ENCODE results near the gene GGCT. TPM values are rescaled to one million over a fixed set of nuclear protein-coding genes. Genes with fewer than 3 reads are reported as not detected.

GGCT gene
- total RNA-seq, 6 donors from 2014 or later, result 12.6 to 26.2 (median 22.2) TPM

- no peak for DNase-seq
- Histone ChIP-seq H3K9me3 (no peaks in the 10 kb centered on the region), H3K4me1 (peaks cover 60 to 74% (median 71%) of the 10 kb centered on the region in 4 donors), H3K36me3 (peaks cover 0 to 6% (median 0%) of the 10 kb centered on the region in 4 donors), H3K27me3 (no peaks in the 10 kb centered on the region), H3K27ac (peak overlapping the region in 3 of 4 donors; percentile 42 to 85 (median 59)), H3K4me3 (no peak overlapping the region)
- TF ChIP-seq CTCF (IDR thresholded peaks at IDR 0.05) (no peak), POLR2A (IDR thresholded peaks at IDR 0.05) (no peak), POLR2AphosphoS5 (IDR thresholded peaks at IDR 0.05) (no peak), EP300 (IDR thresholded peaks at IDR 0.05) (no peak)
- ATAC-seq (ENCODE audit: low FRiP score in 2 of 2), result no peak
- 56 to 72% methylated on average over 2 of the region's 2 CpGs for WGBS, 2 donors
Observed at GRCh38 chr7:30465811-30466180, 38.8 kb downstream of the GGCT start.

DNA sequence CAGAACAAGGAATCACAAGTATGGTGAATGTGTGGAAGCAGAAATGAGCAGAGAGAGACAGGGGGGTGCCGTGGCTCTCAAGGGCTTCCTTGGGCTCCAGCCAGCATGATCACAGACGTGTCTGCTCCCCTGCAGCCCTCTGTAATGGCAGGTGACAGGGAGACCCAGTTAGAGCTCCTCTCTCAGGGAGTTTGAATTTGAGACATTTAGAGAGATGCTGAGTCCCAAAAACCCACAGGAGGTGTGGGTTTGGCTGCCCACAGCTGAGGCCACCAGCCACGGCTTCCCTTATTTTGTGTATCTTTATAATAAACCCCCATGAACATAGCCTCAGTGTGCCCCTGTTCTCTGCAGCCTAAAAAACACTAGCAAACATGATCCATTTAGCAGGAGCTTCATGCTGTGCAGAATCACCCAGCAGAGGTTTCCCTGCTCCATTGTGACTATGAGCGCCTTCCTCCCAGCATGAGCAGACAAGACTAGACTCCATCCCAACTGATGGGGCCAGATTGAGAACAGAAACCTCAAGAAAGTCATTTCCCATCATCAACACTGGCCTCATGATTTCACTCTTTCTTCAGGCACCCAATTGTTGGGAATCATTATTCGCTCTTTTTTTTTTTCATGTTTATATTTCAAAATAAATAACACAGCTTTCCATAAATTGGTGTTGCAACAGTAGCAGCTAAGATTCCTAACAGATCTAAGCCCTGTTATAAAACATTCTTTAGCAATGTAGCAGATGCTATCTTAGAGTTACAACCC, 39.4 kb downstream of the GGCT start:
- ATAC-seq (ENCODE audit: low FRiP score in 2 of 2) (no peak), DNase-seq (no peak)
- H3K36me3 ChIP-seq, result peaks cover 0 to 6% (median 0%) of the 10 kb centered on the region in 4 donors
- no peaks in the 10 kb centered on the region for H3K9me3 ChIP-seq
- TF ChIP-seq CTCF (IDR thresholded peaks at IDR 0.05), result no peak
- TF ChIP-seq EP300 (IDR thresholded peaks at IDR 0.05), result peak in 1 of 4 donors; percentile 1
- peaks cover 54 to 75% (median 68%) of the 10 kb centered on the region in 4 donors for H3K4me1 ChIP-seq
- peak overlapping the region in 3 of 4 donors; percentile 42 to 85 (median 59) for H3K27ac ChIP-seq
- no peak overlapping the region for H3K4me3 ChIP-seq
- no peaks in the 10 kb centered on the region for H3K27me3 ChIP-seq
- WGBS, 2 donors, result 61 to 78% methylated on average over 4 to 5 of the region's 5 CpGs

GRCh38 chr7:30464231-30464671, 40.4 kb downstream of the GGCT start:
- H3K4me1 ChIP-seq, result peaks cover 52 to 70% (median 64%) of the 10 kb centered on the region in 4 donors

DNA sequence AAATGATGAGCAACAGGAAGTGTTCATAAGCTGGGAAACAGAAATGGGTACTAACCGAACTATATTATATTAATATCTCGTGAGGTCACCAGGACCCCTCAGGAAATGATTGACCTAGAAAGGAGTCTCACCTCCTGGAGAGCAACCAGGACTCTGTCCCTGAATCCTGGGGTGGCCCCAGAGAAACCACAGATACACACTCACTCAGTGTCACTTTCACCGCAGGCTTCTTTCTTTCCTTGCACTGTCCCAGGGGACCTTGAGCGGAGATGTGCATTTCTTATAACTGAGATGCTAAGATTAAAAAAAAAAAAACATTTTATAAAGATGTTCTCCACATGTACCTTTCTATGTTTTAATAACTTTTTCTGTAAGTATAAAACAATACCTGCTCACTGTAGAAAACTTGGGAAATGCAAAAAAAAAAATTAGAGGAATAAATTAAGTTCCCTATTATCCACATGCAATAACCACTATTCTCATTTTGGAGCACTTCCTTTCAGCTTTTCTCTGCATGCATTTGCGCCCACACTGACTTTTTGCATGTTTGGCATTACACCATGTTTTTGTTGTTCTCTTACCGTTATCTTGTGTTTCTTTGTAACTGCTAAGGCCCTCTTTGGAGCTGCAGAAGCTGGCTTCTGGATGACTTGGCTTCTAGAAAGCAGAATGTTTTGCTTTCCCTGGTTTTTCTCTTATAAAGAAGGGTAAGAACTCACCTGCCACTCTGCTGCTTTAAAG, 41.1 kb downstream of the GGCT start:
- no peaks in the 10 kb centered on the region for H3K9me3 ChIP-seq
- peak overlapping the region in 2 of 4 donors; percentile 59 to 61 for H3K27ac ChIP-seq
- 68 to 71% methylated on average over 6 of the region's 6 CpGs for WGBS, 2 donors
- H3K4me1 ChIP-seq, result peaks cover 46 to 67% (median 60%) of the 10 kb centered on the region in 4 donors
- H3K27me3 ChIP-seq, result no peaks in the 10 kb centered on the region
- H3K4me3 ChIP-seq, result no peak overlapping the region
- no peak for TF ChIP-seq CTCF (IDR thresholded peaks at IDR 0.05)
- no peak for TF ChIP-seq POLR2A (IDR thresholded peaks at IDR 0.05)
- no peak for TF ChIP-seq POLR2AphosphoS5 (IDR thresholded peaks at IDR 0.05)
- no peak for TF ChIP-seq EP300 (IDR thresholded peaks at IDR 0.05)
- DNase-seq, result no peak
- ATAC-seq (ENCODE audit: low FRiP score in 2 of 2), result no peak
- H3K36me3 ChIP-seq, result peaks cover 0 to 6% (median 1%) of the 10 kb centered on the region in 4 donors

More at GRCh38 chr7:30464231-30464671, 40.4 kb downstream of the GGCT start:
- DNase-seq, result no peak
- TF ChIP-seq CTCF (IDR thresholded peaks at IDR 0.05), result no peak
- TF ChIP-seq POLR2A (IDR thresholded peaks at IDR 0.05), result no peak
- no peak for TF ChIP-seq EP300 (IDR thresholded peaks at IDR 0.05)
- TF ChIP-seq POLR2AphosphoS5 (IDR thresholded peaks at IDR 0.05), result no peak
- WGBS, 2 donors, result 20 to 52% methylated on average over 1 to 5 of the region's 5 CpGs
- peaks cover 0 to 6% (median 1%) of the 10 kb centered on the region in 4 donors for H3K36me3 ChIP-seq
- H3K27me3 ChIP-seq, result no peaks in the 10 kb centered on the region
- no peak overlapping the region for H3K4me3 ChIP-seq
- no peak for ATAC-seq (ENCODE audit: low FRiP score in 2 of 2)
- peak overlapping the region in 2 of 4 donors; percentile 59 to 61 for H3K27ac ChIP-seq
- no peaks in the 10 kb centered on the region for H3K9me3 ChIP-seq

Data from upper lobe of left lung (tissue), 6 donors.